Endothelial cell of umbilical vein (primary cell): ENCODE data around the gene ERO1A. TPM values are rescaled to one million over a fixed set of nuclear protein-coding genes. Genes with fewer than 3 reads are reported as not detected.

Experiments
- BruUV-seq: library from RNA; stranded (reverse); fragments of 400-500 nt; replicated peaks from 2 replicates; lab custom pipeline; 2021; lab: Mats Ljungman, UMichigan
- CTCF ChIA-PET: fragments of 300-600, 350-600 bp; sonication (Branson Sonifier 250); formaldehyde crosslinking; loops from one replicate; lab custom pipeline; 2021; ENCODE audit warnings: antibody characterized with exemption, inconsistent platforms; lab: Charles Lee
- POLR2A ChIA-PET: fragments of 300-600, 350-600 bp; sonication (Branson Sonifier 250); formaldehyde crosslinking; loops from one replicate; lab custom pipeline; 2021; ENCODE audit warnings: antibody characterized with exemption, inconsistent platforms; lab: Charles Lee
- DNase-seq: peaks from one replicate; pipeline ENCODE4 v3.0.0-alpha.2; 2011; ENCODE audit warnings: low read depth, low spot score
- FAIRE-seq: peaks from 2 replicates; lab custom pipeline; 2011; peaks lifted over from hg19 to GRCh38; lab: Jason Lieb, UNC
- H2AFZ ChIP-seq: 2 replicates; pipeline ENCODE4 v1.6.0; 2012; ENCODE audit warnings: low read depth, low read length, control low read depth, inconsistent platforms
- H3K27ac ChIP-seq: 2 replicates; pipeline ENCODE4 v1.5.1; 2011; ENCODE audit warnings: low read depth, mild to moderate bottlenecking, control low read depth, low read length, moderate library complexity; ENCODE audit not compliant: insufficient read depth
- H3K27me3 ChIP-seq, 2 experiments: 2 replicates each; pipeline versions ENCODE4 v1.6.0 to v1.6.1; 2011; ENCODE audit warnings: low read length in 2 of 2, mixed read lengths in 1 of 2; ENCODE audit not compliant: control insufficient read depth in 2 of 2, insufficient read depth in 2 of 2
- H3K36me3 ChIP-seq, 2 experiments: 2 replicates in 1 of 2; 3 replicates in 1 of 2; pipeline ENCODE4 v1.5.1; 2011; ENCODE audit warnings: low read length in 2 of 2, mild to moderate bottlenecking in 1 of 2, moderate library complexity in 1 of 2; ENCODE audit not compliant: control insufficient read depth in 2 of 2, insufficient read depth in 2 of 2; ENCODE audit errors: extremely low read depth in 1 of 2
- H3K4me1 ChIP-seq: 3 replicates; pipeline ENCODE4 v1.5.1; 2011; ENCODE audit warnings: mild to moderate bottlenecking, low read length; ENCODE audit not compliant: control insufficient read depth, insufficient read depth; ENCODE audit errors: extremely low read depth
- H3K4me2 ChIP-seq: 2 replicates; pipeline ENCODE4 v1.6.1; 2011; ENCODE audit warnings: low read length, control low read depth, mixed read lengths; ENCODE audit not compliant: insufficient read depth
- H3K4me3 ChIP-seq, 3 experiments: fragments of 200-600 bp in 1 of 3; sonication (generic), shearing (Covaris generic) in 1 of 3; replicated peaks in 1 of 3; 2 replicates each; pipeline ENCODE4 v1.5.1; 2011 to 2016; ENCODE audit warnings: control low read depth in 3 of 3, low read length in 3 of 3, mild to moderate bottlenecking in 2 of 3, inconsistent platforms in 1 of 3, low read depth in 1 of 3, moderate library complexity in 1 of 3; ENCODE audit not compliant: insufficient read depth in 1 of 3
- H3K79me2 ChIP-seq: 2 replicates; pipeline ENCODE4 v1.6.0; 2012; ENCODE audit warnings: low read length, inconsistent platforms; ENCODE audit not compliant: control insufficient read depth, insufficient read depth
- H3K9ac ChIP-seq: replicated peaks from 2 replicates; pipeline ENCODE3; 2011; ENCODE audit warnings: low read length, control low read depth; ENCODE audit not compliant: insufficient read depth; ENCODE audit errors: extremely low read depth
- H3K9me1 ChIP-seq: replicated peaks from 3 replicates; pipeline ENCODE4 v1.6.0; 2011; ENCODE audit warnings: mild to moderate bottlenecking, low read length; ENCODE audit not compliant: control insufficient read depth, insufficient read depth; ENCODE audit errors: extremely low read depth
- H3K9me3 ChIP-seq: replicated peaks from 2 replicates; pipeline ENCODE4 v1.5.1; 2012; ENCODE audit warnings: low read length, inconsistent platforms; ENCODE audit not compliant: control insufficient read depth, insufficient read depth
- H4K20me1 ChIP-seq: replicated peaks from 2 replicates; pipeline ENCODE3; 2011; ENCODE audit warnings: mild to moderate bottlenecking, low read length; ENCODE audit not compliant: control insufficient read depth, insufficient read depth; ENCODE audit errors: extremely low read depth
- EZH2 ChIP-seq: IDR thresholded peaks from 2 replicates; pipeline ENCODE4 v1.6.1; 2012; ENCODE audit warnings: borderline replicate concordance, low read depth, mild to moderate bottlenecking, moderate library complexity, low read length, inconsistent platforms; ENCODE audit not compliant: severe bottlenecking
- FOS ChIP-seq: IDR thresholded peaks from 2 replicates; pipeline ENCODE4 v1.6.1; 2011; ENCODE audit warnings: mild to moderate bottlenecking, low read length, moderate library complexity, borderline replicate concordance; ENCODE audit not compliant: insufficient read depth
- GATA2 ChIP-seq: IDR thresholded peaks from 2 replicates; pipeline ENCODE4 v1.7.0; 2011; ENCODE audit warnings: low read depth, mild to moderate bottlenecking, moderate library complexity, mixed read lengths, low read length; ENCODE audit not compliant: insufficient read length, insufficient read depth
- JUN ChIP-seq: IDR thresholded peaks from 2 replicates; pipeline ENCODE4 v1.6.1; 2011; ENCODE audit warnings: borderline replicate concordance, low read depth; ENCODE audit not compliant: insufficient read length, insufficient read depth
- MYC ChIP-seq: IDR thresholded peaks from one replicate; pipeline ENCODE4 v1.6.1; 2011; ENCODE audit warnings: mild to moderate bottlenecking, low read depth, low read length
- POLR2A ChIP-seq: IDR thresholded peaks from 2 replicates; pipeline ENCODE4 v1.6.1; 2012; ENCODE audit warnings: low read depth, mild to moderate bottlenecking, control low read depth, low read length
- POLR2AphosphoS5 ChIP-seq: IDR thresholded peaks from 2 replicates; pipeline ENCODE4 v1.6.1; 2012; ENCODE audit warnings: low read depth, mild to moderate bottlenecking, control low read depth, low read length, moderate library complexity; ENCODE audit not compliant: insufficient read depth
- dilution Hi-C: fragments of 300-500 bp; cut with MboI; formaldehyde crosslinking; loops from one replicate; pipeline ENCODE4 v1.15.0; 2019; ENCODE audit warnings: low sequenced_read_pairs; ENCODE audit not compliant: extremely low pct_ligation_motif_present
- intact Hi-C: fragments of 100-400 bp; cut with micrococcal nuclease; formaldehyde crosslinking; loops from one replicate; pipeline ENCODE4 v1.10.0; 2022
- polyA plus RNA-seq, 4 experiments: library from polyadenylated mRNA; depleted of rRNA in 3 of 4; stranded (reverse) in 3 of 4; unstranded in 1 of 4; fragments of >200 nt; gene quantifications; 2 replicates each; pipeline versions ENCODE4 v1.2.1 to v1.2.3, GENCODE V29; 2011 to 2012; ENCODE audit warnings: missing spikeins in 1 of 4
- total RNA-seq: library from RNA; stranded (reverse); gene quantifications from 2 replicates; pipeline ENCODE4 v1.2.3, GENCODE V29; 2021
- TF ChIP-seq, protein P1 (sequence below), 2 donors: IDR thresholded peaks; 1 replicate in 1 of 2; 2 replicates in 1 of 2; pipeline ENCODE4 v1.5.1; 2011; ENCODE audit warnings: low read length in 2 of 2, mild to moderate bottlenecking in 2 of 2, moderate library complexity in 2 of 2, control low read depth in 1 of 2, inconsistent platforms in 1 of 2, low read depth in 1 of 2; ENCODE audit not compliant: insufficient read depth in 1 of 2; ENCODE audit errors: extremely low read depth in 1 of 2
- TF ChIP-seq, protein P2 (sequence below): IDR thresholded peaks from 2 replicates; pipeline ENCODE4 v1.6.1; 2011; ENCODE audit not compliant: insufficient read depth, insufficient read length

ERO1A gene
- total and polyA plus RNA-seq, 2 donors (not counting 3 experiments of a cell fraction or from before 2014, with no cell fraction given) = 20.7 to 71.4 TPM

DNA sequence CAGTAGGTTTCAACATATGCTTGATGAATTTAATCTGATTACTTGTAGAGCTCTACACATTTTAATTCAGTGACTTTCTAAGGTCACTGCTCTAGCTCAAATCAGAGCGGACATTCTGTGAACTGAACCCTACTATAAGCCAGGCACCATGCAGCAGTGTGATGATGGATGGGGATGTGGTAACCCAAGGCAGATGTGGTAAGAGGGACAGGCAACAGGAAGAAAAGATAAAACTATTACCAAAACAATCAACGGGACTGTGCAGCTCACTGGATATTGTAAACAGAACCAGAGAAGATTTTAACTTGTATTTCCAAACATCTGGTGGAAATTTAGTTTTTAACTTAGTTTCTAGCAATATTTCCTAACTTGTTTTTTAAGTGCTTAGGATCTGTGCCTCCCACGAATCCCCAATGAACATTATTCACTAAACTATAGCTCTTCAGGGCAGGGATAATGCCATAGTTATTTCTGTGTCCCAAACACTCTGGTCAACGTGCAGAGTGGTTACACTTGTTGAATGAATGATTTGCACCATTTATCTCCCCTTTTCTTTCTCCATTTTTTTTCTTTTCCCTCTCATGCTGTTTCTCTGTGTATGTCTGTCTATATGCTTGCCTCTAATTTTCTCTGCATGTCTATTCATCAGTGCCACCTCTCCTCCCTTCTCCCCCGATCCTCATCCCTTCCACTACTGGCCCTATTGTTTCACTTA is 3.0 kb downstream of the ERO1A start:
- Histone ChIP-seq H3K4me2 (peak overlapping the region; percentile 21), H3K4me3 (no peak overlapping the region), H3K27me3 (no peaks in the 10 kb centered on the region), H3K9me3 (no peaks in the 10 kb centered on the region), H2AFZ (no peak overlapping the region), H3K79me2 (peaks cover 76% of the 10 kb centered on the region), H3K27ac (no peak overlapping the region), H3K9me1 (no peaks in the 10 kb centered on the region), H3K9ac (no peak overlapping the region), H4K20me1 (peaks cover 3% of the 10 kb centered on the region), H3K36me3 (no peaks in the 10 kb centered on the region), H3K4me1 (peaks cover 8% of the 10 kb centered on the region)
- dilution Hi-C loops = no loop called here
- ChIA-PET CTCF (interaction anchor here (0.7 to 1.5 kb wide), 3 partner anchors 8 to 32 kb away, joined by 3 read pairs; no protein-coding TSS in a partner anchor), POLR2A (interaction anchor here (0.6 kb wide), 1 partner anchor 105 kb away, joined by 4 read pairs; no protein-coding TSS in a partner anchor)
- DNase-seq (no peak), FAIRE-seq (peak; percentile 48)
- intact Hi-C loops = no loop called here
- TF ChIP-seq EZH2 = no peak
- no peak for TF ChIP-seq MYC
- TF ChIP-seq, protein P1, sequence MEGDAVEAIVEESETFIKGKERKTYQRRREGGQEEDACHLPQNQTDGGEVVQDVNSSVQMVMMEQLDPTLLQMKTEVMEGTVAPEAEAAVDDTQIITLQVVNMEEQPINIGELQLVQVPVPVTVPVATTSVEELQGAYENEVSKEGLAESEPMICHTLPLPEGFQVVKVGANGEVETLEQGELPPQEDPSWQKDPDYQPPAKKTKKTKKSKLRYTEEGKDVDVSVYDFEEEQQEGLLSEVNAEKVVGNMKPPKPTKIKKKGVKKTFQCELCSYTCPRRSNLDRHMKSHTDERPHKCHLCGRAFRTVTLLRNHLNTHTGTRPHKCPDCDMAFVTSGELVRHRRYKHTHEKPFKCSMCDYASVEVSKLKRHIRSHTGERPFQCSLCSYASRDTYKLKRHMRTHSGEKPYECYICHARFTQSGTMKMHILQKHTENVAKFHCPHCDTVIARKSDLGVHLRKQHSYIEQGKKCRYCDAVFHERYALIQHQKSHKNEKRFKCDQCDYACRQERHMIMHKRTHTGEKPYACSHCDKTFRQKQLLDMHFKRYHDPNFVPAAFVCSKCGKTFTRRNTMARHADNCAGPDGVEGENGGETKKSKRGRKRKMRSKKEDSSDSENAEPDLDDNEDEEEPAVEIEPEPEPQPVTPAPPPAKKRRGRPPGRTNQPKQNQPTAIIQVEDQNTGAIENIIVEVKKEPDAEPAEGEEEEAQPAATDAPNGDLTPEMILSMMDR (IDR thresholded peaks at IDR 0.05; ENCODE audit: extremely low read depth in 1 of 2, insufficient read depth in 1 of 2, low read depth in 1 of 2, low read length in 2 of 2) = no peak
- no peak for TF ChIP-seq POLR2A
- no peak for TF ChIP-seq POLR2AphosphoS5
- TF ChIP-seq GATA2 = no peak
- TF ChIP-seq, protein P2, sequence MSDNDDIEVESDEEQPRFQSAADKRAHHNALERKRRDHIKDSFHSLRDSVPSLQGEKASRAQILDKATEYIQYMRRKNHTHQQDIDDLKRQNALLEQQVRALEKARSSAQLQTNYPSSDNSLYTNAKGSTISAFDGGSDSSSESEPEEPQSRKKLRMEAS = no peak
- TF ChIP-seq FOS = no peak
- TF ChIP-seq JUN = no peak
- BruUV-seq = no TSS peak
